Measurements from ENCODE around the gene MAPK13. TPM values are rescaled to one million over a fixed set of nuclear protein-coding genes. Genes with fewer than 3 reads are reported as not detected.
"Not testable (repeated sequence)": the region's sequence is repeated elsewhere in the genome, so short reads cannot be mapped to it uniquely, and the experiment has no call there.

Gene MAPK13
- polyA plus RNA-seq, 3 donors = 10.6 to 35.1 (median 12.1) TPM

DNA sequence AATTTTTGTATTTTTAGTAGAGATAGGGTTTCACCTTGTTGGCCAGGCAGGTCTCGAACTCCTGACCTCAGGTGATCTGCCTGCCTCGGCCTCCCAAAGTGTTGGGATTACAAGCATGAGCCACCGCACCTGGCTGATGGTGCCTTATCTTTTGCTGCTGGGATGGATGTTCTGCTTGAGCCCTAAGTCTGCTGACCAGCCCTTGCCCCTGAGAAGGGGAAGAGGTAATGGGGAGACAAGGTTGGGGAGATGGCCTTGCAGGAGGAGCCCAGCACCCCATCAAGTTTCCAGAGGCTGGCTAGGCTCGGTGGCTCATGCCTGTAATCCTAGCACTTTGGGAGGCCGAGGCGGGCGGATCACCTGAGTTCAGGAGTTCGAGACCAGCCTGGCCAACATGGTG, 6.0 kb upstream of the MAPK13 start:
- WGBS, 3 donors = 71 to 89% (median 80%) methylated on average over 6 to 8 of the region's 8 CpGs
- not testable (repeated sequence) for H3K27ac ChIP-seq (ENCODE audit: low read depth, low read length)

DNA sequence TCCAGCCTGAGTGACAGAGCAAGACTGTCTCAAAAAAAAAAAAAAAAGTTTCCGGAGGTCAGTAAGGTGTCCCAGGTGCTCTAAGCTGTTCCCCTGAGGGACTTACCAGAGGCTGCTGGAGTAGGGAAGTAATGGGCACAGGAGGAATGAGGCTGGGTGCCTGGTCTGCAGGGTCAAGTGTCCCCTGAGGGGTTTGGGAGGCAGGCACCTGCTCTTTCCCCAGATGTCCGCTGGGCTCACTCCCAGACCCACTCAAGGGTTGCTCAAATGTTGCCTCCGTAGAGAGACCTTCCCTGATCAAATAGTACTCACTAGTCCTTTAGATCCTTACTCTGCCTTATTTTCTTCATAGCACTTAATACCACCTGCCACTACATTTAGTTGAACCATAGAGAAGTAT, 5.4 kb upstream of the MAPK13 start:
- no peak overlapping the region for H3K27ac ChIP-seq (ENCODE audit: low read depth, low read length)
- WGBS, 3 donors = 65 to 85% (median 81%) methylated on average over 3 of the region's 3 CpGs

DNA sequence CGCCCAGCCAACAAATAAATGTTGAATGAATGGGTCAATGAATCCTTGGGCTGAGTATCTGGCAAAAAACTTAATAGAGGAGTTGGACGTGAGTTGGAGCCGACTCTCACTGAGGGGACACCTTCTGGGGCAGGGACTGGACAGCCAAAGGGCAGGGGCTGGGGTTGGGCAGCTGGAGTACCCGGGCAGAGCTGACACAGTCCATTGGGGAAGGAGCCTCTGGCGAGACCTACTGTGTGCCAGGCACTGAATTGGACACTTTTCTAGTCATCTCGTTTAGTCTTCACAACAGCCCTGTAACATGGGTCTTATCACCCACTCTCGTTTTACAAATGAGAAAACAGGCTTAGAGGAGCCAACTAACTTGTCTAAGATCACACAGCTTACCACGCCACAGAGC, 4.7 kb upstream of the MAPK13 start:
- no peak overlapping the region for H3K27ac ChIP-seq (ENCODE audit: low read depth, low read length)
- 76 to 83% (median 76%) methylated on average over 8 of the region's 8 CpGs for WGBS, 3 donors

DNA sequence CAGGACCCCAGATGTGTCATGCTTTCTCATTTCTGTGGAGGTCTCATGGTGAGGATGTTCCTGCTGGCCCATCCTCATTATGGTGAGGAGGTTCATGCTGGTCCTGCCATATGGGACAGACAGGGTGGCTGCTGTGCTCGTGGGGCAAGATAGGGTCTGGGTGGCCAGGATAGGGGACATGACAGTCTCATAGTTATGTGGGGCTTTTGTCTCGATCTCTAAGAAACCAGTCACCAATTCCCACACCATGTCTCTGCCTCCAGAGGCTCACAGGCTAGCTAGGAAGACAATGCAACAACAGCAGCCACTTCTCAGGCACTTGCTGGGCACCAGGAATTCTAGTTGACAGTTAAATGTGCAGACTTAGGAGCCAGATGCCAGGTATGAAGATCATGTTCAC, 4.2 kb upstream of the MAPK13 start:
- 88 to 94% (median 94%) methylated on average over 2 of the region's 2 CpGs for WGBS, 3 donors
- H3K27ac ChIP-seq (ENCODE audit: low read depth, low read length) = no peak overlapping the region

DNA sequence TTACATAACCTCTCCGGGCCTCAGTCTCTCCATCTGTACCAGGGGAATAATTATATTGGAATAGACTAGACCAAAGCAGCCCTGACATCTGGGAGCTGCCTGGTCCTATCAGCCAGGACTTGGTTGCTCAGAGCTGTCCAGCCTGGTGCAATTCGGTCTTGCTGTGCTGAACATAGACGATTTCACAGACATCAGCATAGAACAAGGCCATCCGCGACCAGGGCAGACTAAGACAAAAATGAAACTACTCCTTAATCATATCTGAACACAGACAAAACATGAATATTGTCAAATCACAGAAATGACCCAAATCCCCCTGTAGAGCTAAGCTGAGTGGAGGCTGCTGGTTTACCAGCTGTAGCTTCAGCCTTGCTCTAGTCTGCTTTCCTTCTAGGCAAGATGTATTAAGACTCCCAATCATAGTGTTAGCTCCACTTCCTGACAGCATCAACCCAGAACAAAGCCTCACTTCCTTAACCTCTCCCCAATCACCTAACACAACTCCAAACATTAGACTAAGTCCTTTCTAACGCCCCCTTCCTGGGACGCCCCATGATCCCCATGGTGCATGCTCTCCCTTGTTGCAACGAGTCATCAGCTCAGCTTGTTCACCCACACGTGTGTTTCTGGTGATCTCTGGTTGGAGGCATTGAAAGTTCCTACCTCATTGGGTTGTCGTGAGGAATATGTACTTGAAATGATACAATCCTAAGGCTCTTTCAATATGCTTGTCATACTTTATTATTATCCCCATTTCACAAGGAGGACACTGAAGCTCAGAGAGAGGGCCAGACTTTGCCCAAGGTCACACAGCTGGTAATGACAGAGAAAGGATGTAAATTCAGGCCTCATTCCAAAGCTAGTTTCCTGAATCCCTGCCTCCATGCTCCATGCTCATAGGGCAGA, 3.5 kb upstream of the MAPK13 start:
- WGBS, 3 donors = 80 to 85% (median 81%) methylated on average over 10 of the region's 10 CpGs
- H3K27ac ChIP-seq (ENCODE audit: low read depth, low read length) = no peak overlapping the region

DNA sequence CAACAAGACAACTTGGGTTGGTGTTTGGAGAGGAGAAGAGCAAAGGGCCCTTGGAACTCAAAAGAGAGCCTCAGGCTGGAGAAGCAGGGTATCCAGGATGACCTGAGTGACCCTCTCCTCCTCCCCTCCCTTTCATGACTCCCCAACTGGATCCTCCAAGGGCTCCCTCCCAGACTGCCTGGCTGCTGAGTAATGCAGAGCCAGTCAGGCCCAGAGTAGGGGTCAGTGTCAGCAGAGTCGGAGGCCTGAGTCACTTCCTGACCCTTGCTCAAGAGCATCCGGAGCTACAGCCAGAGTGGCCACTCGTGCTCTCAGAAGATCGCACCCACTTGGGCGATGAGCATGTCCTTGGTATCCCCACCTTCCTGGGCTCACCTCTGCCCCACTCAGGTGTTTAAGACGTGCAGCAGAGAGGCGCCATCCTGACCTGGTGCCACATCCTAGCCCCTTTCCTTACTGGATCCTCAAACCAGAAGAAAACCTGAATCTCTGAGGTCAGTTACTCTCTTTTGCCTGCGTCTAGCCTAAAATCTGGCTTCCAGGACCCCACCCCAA, 2.8 kb upstream of the MAPK13 start:
- no peak overlapping the region for H3K27ac ChIP-seq (ENCODE audit: low read depth, low read length)
- 56 to 86% (median 68%) methylated on average over 8 of the region's 8 CpGs for WGBS, 3 donors

DNA sequence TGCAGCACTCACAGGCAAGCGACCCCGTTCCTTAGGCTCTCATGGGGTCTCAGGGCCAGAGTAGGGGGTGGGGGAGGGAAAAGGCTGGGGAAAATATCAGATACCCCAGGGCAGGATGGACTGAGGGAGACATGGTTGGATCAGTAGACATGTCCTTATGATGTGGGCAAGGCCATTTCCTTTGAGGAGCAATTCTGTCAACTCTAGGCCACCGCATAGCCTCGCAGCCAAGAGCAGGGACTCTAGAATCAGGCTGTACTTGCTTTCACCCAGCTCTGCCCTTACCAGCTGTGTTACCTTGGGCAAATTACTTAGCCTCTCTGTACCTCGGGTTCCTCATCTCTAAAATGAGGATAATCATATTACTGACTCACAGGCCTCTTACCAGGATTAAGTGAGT, 2.2 kb upstream of the MAPK13 start:
- WGBS, 3 donors = 97 to 99% (median 97%) methylated on average over 5 of the region's 5 CpGs
- no peak overlapping the region for H3K27ac ChIP-seq (ENCODE audit: low read depth, low read length)

DNA sequence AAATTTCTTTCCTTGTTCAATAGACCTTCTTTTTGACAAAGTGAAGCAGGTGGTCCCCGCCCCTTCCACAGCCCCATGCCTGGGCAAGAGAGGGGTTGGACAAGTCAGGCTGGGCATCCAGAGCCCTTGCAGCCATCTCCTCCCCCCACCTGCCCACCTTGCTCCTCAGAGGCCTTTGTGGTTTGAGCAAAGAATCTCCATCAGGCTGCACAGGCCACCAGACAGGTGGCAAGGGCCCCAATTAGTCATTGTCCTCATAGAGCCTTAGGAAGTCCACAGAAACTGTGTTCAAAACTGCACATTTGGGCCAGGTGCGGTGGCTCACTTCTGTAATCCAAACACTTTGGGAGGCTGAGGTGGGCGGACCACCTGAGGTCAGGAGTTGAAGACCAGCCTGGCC, 1.5 kb upstream of the MAPK13 start:
- 96 to 100% (median 97%) methylated on average over 3 of the region's 3 CpGs for WGBS, 3 donors
- no peak overlapping the region for H3K27ac ChIP-seq (ENCODE audit: low read depth, low read length)

DNA sequence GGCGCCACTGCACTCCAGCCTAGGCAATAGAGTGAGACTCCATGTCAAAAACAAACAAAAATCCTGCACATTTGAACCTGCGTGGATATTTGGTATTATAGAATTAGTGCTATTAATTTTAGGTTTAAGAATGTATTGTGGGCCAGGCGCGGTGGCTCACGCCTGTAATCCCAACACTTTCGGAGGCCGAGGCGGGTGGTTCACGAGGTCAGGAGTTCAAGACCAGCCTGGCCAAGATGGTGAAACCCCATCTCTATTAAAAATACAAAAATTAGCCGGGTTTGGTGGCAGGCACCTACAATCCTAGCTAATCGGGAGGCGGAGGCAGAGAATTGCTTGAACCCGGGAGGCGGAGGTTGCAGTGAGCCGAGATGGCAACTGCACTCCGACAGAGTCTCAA, 979 bp upstream of the MAPK13 start:
- H3K27ac ChIP-seq (ENCODE audit: low read depth, low read length) = not testable (repeated sequence)
- 93 to 97% (median 96%) methylated on average over 16 of the region's 16 CpGs for WGBS, 3 donors

DNA sequence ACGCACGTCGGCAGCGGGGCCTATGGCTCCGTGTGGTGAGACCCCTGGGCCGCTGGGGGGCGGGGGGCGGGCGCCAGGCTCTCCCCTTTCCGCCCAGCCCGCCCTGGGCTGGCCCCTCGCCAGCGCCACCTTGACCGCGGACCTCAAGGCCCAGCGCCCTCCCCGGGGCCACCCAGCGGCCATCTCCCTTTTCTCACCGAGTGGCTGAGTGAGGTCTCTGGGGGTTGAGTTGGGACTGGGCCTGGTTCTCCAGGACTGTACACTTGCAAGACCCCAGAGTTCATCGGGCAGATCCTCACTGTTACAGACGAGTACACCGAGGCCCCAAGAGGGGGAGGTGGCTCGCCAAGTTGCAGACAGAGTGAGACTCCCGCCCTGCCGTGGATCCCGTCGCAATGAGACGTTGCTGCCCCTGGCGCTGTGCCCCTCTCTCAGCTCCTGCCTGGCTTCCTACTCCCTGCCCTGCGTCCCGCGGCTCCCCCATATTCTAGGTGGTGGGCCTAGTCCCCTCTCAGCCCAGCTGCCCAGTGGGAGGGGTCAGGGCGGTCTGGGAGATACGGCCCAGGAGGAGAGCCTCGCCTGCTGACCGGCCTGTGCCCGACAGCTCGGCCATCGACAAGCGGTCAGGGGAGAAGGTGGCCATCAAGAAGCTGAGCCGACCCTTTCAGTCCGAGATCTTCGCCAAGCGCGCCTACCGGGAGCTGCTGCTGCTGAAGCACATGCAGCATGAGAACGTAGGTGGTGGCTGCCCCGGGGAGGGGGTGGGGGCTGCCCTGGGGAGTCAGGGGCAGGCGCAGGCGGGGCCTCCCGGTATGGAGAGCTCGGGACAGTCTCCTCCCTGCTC, 576 bp downstream of the MAPK13 start:
- WGBS, 3 donors = 3 to 19% (median 15%) methylated on average over 44 to 52 of the region's 52 CpGs
- no peak overlapping the region for H3K27ac ChIP-seq (ENCODE audit: low read depth, low read length)

DNA sequence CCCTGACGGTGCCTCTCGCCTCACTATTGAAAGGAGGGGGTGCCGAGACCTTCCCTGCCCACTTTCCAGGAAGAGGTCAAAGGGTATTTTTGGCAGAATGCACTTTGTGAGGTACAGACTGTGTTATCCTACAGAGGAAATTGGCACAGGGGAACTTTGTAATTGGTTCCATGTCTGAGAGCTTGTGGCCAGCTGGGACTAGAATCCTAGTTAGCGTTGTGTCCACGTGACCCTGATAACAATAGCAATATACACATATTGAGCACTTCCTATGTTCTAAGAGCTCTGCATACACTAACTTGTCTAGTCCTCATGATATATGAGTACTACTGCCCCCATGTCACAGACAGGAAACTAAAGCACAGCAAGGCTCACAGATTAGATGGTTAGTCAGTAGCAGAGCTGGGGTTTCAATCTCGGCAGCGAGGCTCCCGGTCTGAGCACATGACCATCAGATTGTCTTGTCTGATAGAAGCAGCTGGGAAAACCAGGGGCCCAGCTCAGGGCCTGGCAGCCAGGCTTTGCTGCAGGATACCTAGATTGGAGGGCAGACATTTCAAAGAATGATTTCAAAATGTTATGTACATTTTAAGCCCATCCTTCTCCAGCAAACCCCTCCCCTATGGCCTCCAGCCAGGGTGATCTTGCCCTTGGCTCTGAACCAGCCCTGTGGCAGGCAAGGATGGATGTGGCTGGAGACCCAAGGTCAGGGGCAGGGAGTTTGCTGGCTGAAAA, 1.4 kb downstream of the MAPK13 start:
- WGBS, 3 donors = 1 to 12% (median 8%) methylated on average over 8 of the region's 8 CpGs
- H3K27ac ChIP-seq (ENCODE audit: low read depth, low read length) = no peak overlapping the region

DNA sequence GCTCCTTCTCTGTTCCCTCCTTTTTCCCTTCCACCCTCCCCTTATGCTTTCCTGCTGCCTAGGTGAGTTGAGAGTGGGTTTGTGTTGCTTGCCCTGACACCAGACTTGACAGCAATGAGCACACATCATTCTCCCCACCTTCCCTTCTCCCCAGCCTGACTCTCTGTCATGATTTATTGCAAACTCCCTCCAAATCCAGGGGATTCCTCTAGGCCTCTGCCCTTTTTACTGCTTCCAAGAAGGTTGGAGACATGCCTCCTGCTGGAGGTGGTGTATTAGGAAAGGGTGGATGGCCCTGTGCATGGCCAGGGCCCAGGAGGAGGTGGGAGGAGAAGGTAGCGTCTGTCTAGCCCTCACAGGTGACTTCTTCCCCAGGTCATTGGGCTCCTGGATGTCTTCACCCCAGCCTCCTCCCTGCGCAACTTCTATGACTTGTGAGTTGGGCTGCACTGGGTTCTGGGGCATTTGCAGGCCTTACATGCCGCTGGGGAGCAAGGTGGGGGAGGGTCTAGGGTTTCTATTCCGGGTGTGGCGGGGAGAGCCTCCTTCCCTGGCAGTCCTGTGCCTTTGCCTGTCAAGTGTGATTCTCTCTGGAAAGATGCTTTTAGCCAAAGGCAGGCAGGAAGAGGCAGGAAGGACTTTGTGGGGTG, 2.1 kb downstream of the MAPK13 start:
- no peak overlapping the region for H3K27ac ChIP-seq (ENCODE audit: low read depth, low read length)
- 92 to 94% (median 93%) methylated on average over 5 of the region's 5 CpGs for WGBS, 3 donors

DNA sequence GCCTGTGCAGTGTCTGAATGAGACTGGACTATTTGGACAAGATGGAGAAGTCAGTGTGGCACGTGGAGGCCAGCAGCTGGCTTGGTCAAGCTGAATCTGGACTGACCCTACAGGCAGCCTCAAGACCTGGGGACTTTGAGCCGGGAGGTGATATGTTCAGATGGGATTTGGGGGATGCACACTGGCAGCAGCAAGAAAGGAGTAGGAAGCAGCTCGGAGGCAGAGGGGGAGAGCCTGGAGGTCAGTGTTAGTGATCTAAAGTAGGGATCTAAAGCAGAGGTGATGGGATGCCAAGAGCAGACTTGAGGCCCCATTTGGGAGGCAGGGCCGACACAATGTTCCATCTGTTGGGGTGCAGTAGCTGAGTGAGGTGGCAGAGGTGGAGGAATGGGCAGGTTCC, 2.8 kb downstream of the MAPK13 start:
- WGBS, 3 donors = 90 to 96% (median 92%) methylated on average over 4 of the region's 4 CpGs
- H3K27ac ChIP-seq (ENCODE audit: low read depth, low read length) = no peak overlapping the region

DNA sequence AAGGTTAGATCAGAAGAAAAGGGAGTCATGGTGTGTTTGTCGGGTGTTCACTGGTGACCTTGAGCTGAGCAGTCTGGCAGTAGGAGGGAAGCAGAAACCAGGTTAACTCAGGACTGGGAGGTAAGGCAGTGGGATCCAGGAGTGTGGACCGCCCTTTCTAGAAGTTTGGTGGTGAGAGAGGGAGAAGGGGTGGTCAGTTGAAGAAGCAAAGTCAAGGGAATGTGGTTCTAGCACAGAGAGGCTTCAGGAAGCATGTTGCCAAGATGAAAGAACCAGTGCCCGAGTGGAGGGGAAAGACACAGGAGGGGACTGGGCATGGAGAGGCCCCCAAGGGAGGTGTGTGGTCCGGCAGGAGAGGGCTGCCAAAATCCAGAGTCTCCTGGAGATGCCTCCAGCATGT, 3.6 kb downstream of the MAPK13 start:
- H3K27ac ChIP-seq (ENCODE audit: low read depth, low read length) = no peak overlapping the region
- 68 to 90% (median 89%) methylated on average over 4 of the region's 4 CpGs for WGBS, 3 donors

DNA sequence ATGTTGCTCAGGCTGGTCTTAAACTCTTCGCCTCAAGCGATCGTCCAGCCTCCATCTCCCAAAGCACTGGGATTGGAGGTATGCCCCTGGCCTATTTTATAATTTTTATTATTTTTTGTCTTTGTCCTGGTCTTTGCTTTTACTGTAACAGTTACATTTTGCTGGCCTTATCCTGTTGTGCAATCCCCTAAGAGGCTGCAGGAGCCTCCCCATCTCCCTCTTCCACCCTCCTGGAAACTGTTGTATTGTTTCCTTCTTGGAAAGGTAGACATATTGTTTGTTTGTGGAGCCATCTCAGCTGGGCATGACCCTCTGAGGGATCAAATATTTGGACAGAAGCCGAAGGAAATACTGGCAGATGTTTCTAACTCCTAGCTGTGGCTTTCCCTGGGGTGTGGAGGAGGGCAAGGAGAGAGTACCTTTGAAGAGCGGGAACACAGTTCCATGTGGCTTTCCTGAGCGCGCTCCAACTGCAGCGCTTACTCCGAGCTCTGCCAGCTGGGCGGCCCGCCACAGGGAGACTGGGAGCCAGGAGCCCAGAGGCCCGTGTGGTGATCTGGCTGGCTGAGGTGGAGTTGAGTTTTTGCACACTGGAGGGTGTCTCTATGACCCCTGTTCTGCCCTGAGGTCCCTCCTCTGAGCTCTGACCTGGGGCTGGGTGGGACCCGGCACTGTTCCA, 4.9 kb downstream of the MAPK13 start:
- WGBS, 3 donors = 74 to 86% (median 79%) methylated on average over 13 of the region's 13 CpGs
- no peak overlapping the region for H3K27ac ChIP-seq (ENCODE audit: low read depth, low read length)

DNA sequence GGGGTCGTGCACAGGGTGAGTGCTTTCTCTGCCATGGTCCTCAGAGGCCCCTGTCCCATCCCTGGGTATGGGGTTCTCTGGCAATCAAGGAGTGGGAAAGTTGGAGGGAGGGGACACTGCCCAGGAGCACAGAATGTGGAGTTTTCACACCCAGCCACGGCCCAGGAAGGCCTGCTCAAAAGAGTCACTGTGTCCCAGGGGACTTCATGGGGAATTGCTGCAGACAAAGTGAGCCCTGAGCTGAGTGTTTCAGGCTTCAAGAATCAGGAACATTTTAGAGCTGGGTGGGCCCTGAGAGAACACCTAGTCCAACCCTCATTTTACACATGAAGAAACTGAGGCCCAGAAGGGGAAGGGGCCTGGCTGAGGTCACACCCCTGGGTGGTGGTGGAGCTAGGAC, 5.7 kb downstream of the MAPK13 start:
- H3K27ac ChIP-seq (ENCODE audit: low read depth, low read length) = no peak overlapping the region
- 87 to 94% (median 91%) methylated on average over 2 of the region's 2 CpGs for WGBS, 3 donors

DNA sequence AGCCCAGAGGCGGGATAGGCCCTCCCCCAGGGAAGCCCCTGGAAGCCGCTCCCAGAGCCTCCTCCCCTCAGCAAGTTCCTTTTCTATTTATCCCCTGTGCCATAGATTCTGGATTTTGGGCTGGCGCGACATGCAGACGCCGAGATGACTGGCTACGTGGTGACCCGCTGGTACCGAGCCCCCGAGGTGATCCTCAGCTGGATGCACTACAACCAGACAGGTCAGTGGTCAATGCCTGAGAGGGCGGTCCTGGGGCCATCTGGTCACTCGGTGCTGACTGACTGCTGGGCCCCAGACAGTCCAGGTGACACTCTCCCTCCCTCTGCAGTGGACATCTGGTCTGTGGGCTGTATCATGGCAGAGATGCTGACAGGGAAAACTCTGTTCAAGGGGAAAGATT, 6.2 kb downstream of the MAPK13 start:
- 96 to 98% (median 96%) methylated on average over 11 to 12 of the region's 12 CpGs for WGBS, 3 donors
- no peak overlapping the region for H3K27ac ChIP-seq (ENCODE audit: low read depth, low read length)

DNA sequence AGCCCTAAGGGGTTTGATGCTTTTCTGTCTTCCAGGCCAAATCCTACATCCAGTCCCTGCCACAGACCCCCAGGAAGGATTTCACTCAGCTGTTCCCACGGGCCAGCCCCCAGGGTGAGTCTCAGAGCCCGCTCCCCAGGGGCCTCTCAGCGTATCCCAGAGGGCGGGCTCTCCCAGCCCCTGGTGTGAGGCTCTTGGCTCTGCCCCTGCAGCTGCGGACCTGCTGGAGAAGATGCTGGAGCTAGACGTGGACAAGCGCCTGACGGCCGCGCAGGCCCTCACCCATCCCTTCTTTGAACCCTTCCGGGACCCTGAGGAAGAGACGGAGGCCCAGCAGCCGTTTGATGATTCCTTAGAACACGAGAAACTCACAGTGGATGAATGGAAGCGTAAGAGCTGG, 8.4 kb downstream of the MAPK13 start:
- H3K27ac ChIP-seq (ENCODE audit: low read depth, low read length) = no peak overlapping the region
- WGBS, 3 donors = 91 to 96% (median 92%) methylated on average over 13 to 15 of the region's 15 CpGs
